CD4-positive, alpha-beta T cell treated with Interleukin-17A for 4 hours (primary cell): Measurements from ENCODE around the gene TLK2.
"Not testable (repeated sequence)": the region's sequence is repeated elsewhere in the genome, so short reads cannot be mapped to it uniquely, and the experiment has no call there.

Source experiments
- DNase-seq: peaks from one replicate; pipeline ENCODE4 v3.0.0-alpha.2; 2020; ENCODE audit warnings: mixed read lengths

The TLK2 gene

GRCh38 chr17:62493049-62493655 lies 14.5 kb downstream of the TLK2 start:
- DNase-seq = not testable (repeated sequence)

- not testable (repeated sequence) for DNase-seq
Measured at GRCh38 chr17:62494073-62494472, 15.4 kb downstream of the TLK2 start.

- DNase-seq = not testable (repeated sequence)
Measured at GRCh38 chr17:62496344-62496743, 17.7 kb downstream of the TLK2 start.

- not testable (repeated sequence) for DNase-seq
Measured at GRCh38 chr17:62498796-62499195, 20.2 kb downstream of the TLK2 start.

- DNase-seq = not testable (repeated sequence)
Measured at GRCh38 chr17:62500463-62500862, 21.8 kb downstream of the TLK2 start.

GRCh38 chr17:62504857-62505256 lies 26.2 kb downstream of the TLK2 start:
- DNase-seq = not testable (repeated sequence)

GRCh38 chr17:62507191-62507836 lies 28.7 kb downstream of the TLK2 start:
- not testable (repeated sequence) for DNase-seq

GRCh38 chr17:62510247-62510819 lies 31.7 kb downstream of the TLK2 start:
- DNase-seq = not testable (repeated sequence)

- not testable (repeated sequence) for DNase-seq
Measured at GRCh38 chr17:62511014-62511413, 32.4 kb downstream of the TLK2 start.

- not testable (repeated sequence) for DNase-seq
Measured at GRCh38 chr17:62516376-62516775, 37.8 kb downstream of the TLK2 start.

GRCh38 chr17:62521295-62521694 lies 42.7 kb downstream of the TLK2 start:
- DNase-seq = not testable (repeated sequence)

- DNase-seq = not testable (repeated sequence)
Measured at GRCh38 chr17:62524077-62524476, 45.5 kb downstream of the TLK2 start.

- DNase-seq = not testable (repeated sequence)
Measured at GRCh38 chr17:62525317-62525716, 46.7 kb downstream of the TLK2 start.

GRCh38 chr17:62530936-62531335 lies 52.3 kb downstream of the TLK2 start:
- not testable (repeated sequence) for DNase-seq

GRCh38 chr17:62536557-62536956 lies 57.9 kb downstream of the TLK2 start:
- not testable (repeated sequence) for DNase-seq

- not testable (repeated sequence) for DNase-seq
Measured at GRCh38 chr17:62541073-62541472, 62.4 kb downstream of the TLK2 start.

GRCh38 chr17:62543278-62543775 lies 64.7 kb downstream of the TLK2 start:
- DNase-seq = not testable (repeated sequence)

- DNase-seq = not testable (repeated sequence)
Measured at GRCh38 chr17:62546066-62546465, 67.4 kb downstream of the TLK2 start.

- DNase-seq = not testable (repeated sequence)
Measured at GRCh38 chr17:62552851-62553659, 74.4 kb downstream of the TLK2 start.

- not testable (repeated sequence) for DNase-seq
Measured at GRCh38 chr17:62557532-62557931, 78.9 kb downstream of the TLK2 start.

- not testable (repeated sequence) for DNase-seq
Measured at GRCh38 chr17:62558941-62559340, 80.3 kb downstream of the TLK2 start.

- DNase-seq = not testable (repeated sequence)
Measured at GRCh38 chr17:62560971-62561370, 82.3 kb downstream of the TLK2 start.

- DNase-seq = no peak
Measured at GRCh38 chr17:62562656-62563055, 84.0 kb downstream of the TLK2 start.
